Stomach (tissue), 9 donors: Measurements from ENCODE around the gene PSMB11. TPM values are rescaled to one million over a fixed set of nuclear protein-coding genes. Genes with fewer than 3 reads are reported as not detected.

ENCODE experiments used
- DNase-seq, 2 donors: peaks; one replicate each; pipeline versions ENCODE4 v3.0.0 to v3.0.0-alpha.2; 2013 to 2019
- H3K27ac ChIP-seq, 5 donors: fragments of 200-600 bp in 4 of 5; sonication (generic) in 4 of 5; one replicate each; pipeline ENCODE4 v1.5.1; 2013 to 2019; ENCODE audit warnings: mild to moderate bottlenecking in 1 of 5, moderate library complexity in 1 of 5
- H3K27me3 ChIP-seq, 3 donors: fragments of 200-600 bp; sonication (generic); one replicate each; pipeline ENCODE4 v1.5.1; 2017 to 2019; ENCODE audit warnings: mixed run types in 1 of 3
- H3K36me3 ChIP-seq, 4 donors: fragments of 200-600 bp; sonication (generic); 1 replicate in 3 of 4; 2 replicates in 1 of 4; pipeline ENCODE4 v1.5.1; 2016 to 2019
- H3K4me1 ChIP-seq, 4 donors: fragments of 200-600 bp; sonication (generic); one replicate each; pipeline ENCODE4 v1.5.1; 2016 to 2019
- H3K4me3 ChIP-seq, 4 donors: fragments of 200-600 bp; sonication (generic) in 3 of 4; one replicate each; pipeline ENCODE4 v1.5.1; 2016 to 2019; ENCODE audit warnings: mild to moderate bottlenecking in 1 of 4
- H3K9me3 ChIP-seq, 4 donors: fragments of 200-600 bp; sonication (generic); one replicate each; pipeline ENCODE4 v1.5.1; 2016 to 2019
- EP300 ChIP-seq: sonication (generic); formaldehyde crosslinking; IDR thresholded peaks from one replicate; pipeline ENCODE4 v1.6.1; 2017; ENCODE audit warnings: antibody characterized with exemption
- POLR2A ChIP-seq, 4 donors: fragments of 450-650 bp; IDR thresholded peaks; one replicate each; pipeline ENCODE4 v1.6.1; 2016; ENCODE audit warnings: antibody characterized with exemption in 4 of 4, control low read depth in 2 of 4, mild to moderate bottlenecking in 1 of 4, moderate library complexity in 1 of 4
- POLR2AphosphoS5 ChIP-seq, 3 donors: sonication (generic); formaldehyde crosslinking; IDR thresholded peaks; one replicate each; pipeline ENCODE4 v1.6.1; 2016; ENCODE audit warnings: antibody characterized with exemption in 3 of 3
- WGBS, 5 donors: extraction: QIAGEN DNeasy Blood & Tissue Kit in 3 of 5; methylation state at CpG; one replicate each; pipeline versions ENCODE4 v1.1.5 to v1.1.7; 2013 to 2018; 5-methylcytosine and 5-hydroxymethylcytosine counted together
- intact Hi-C: fragments of 100-400 bp; cut with DNase I; formaldehyde crosslinking; loops from one replicate; pipeline ENCODE4 v1.15.1; 2023; ENCODE audit warnings: low total_unique reads
- polyA plus RNA-seq, 3 donors: library from polyadenylated mRNA; stranded (reverse); fragments of 200-250 nt; gene quantifications; one replicate each; pipeline ENCODE4 v1.2.3, GENCODE V29; 2013
- total RNA-seq, 5 donors: library from RNA; depleted of rRNA; stranded (reverse); fragments of >200 nt; gene quantifications; one replicate each; pipeline versions ENCODE4 v1.1.0 to v1.2.3, GENCODE V29; 2014 to 2016
- TF ChIP-seq, protein P1 (sequence below), 7 experiments: fragments of 450-650 bp in 4 of 7; fragments of 200-600 bp in 3 of 7; sonication (generic) in 3 of 7; IDR thresholded peaks; one replicate each; pipeline ENCODE4 v1.5.1; 2016 to 2019; ENCODE audit warnings: antibody characterized with exemption in 7 of 7, control low read depth in 2 of 7, mild to moderate bottlenecking in 1 of 7
- donor health status: healthy with polysubstance abuse.
- donor health status: Bipolar disorder and iron deficiency.
- donor health status: healthy.

Gene PSMB11
- total and polyA plus RNA-seq, 8 donors, result not detected

DNA sequence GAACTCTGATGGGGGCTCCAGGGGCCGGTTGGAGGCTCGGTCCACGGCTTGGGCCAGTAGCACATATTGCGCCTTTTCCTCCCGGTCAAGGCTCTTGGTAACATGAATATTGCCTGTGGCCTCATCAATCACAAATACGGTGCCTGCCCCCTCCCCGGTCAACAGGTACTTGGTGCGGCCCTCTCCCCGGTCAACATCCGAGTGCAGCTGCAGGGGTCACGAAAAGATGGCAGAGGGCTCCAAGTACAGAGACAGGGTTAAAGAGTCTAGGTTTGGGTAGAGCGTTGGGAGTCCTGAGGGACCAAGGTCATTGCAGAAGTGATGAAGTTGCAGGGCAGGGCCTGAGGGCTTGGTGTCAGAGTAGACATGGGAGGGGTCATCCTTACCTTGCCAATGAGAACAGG lies 13.1 kb downstream of the PSMB11 start:
- H3K4me1 ChIP-seq, result peaks cover 12 to 30% (median 23%) of the 10 kb centered on the region in 4 donors
- no peak overlapping the region for H3K4me3 ChIP-seq
- 96 to 99% (median 97%) methylated on average over 11 to 12 of the region's 12 CpGs for WGBS, 5 donors
- peaks cover 15 to 18% (median 17%) of the 10 kb centered on the region in 4 donors for H3K36me3 ChIP-seq
- H3K27me3 ChIP-seq, result no peaks in the 10 kb centered on the region
- no peak for DNase-seq
- H3K27ac ChIP-seq, result no peak overlapping the region
- TF ChIP-seq EP300 (no peak), POLR2AphosphoS5 (IDR thresholded peaks at IDR 0.05) (no peak), POLR2A (IDR thresholded peaks at IDR 0.05) (no peak)
- TF ChIP-seq, protein P1, sequence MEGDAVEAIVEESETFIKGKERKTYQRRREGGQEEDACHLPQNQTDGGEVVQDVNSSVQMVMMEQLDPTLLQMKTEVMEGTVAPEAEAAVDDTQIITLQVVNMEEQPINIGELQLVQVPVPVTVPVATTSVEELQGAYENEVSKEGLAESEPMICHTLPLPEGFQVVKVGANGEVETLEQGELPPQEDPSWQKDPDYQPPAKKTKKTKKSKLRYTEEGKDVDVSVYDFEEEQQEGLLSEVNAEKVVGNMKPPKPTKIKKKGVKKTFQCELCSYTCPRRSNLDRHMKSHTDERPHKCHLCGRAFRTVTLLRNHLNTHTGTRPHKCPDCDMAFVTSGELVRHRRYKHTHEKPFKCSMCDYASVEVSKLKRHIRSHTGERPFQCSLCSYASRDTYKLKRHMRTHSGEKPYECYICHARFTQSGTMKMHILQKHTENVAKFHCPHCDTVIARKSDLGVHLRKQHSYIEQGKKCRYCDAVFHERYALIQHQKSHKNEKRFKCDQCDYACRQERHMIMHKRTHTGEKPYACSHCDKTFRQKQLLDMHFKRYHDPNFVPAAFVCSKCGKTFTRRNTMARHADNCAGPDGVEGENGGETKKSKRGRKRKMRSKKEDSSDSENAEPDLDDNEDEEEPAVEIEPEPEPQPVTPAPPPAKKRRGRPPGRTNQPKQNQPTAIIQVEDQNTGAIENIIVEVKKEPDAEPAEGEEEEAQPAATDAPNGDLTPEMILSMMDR (IDR thresholded peaks at IDR 0.05), result no peak
- no peaks in the 10 kb centered on the region for H3K9me3 ChIP-seq
- intact Hi-C loops, result no loop called here

- DNase-seq, result peak in 1 of 2 donors; percentile 70
- Histone ChIP-seq H3K9me3 (no peaks in the 10 kb centered on the region), H3K27me3 (no peaks in the 10 kb centered on the region), H3K4me3 (no peak overlapping the region), H3K4me1 (peaks cover 12 to 30% (median 23%) of the 10 kb centered on the region in 4 donors), H3K27ac (no peak overlapping the region), H3K36me3 (peaks cover 20 to 23% (median 22%) of the 10 kb centered on the region in 4 donors)
- intact Hi-C loops, result no loop called here
- TF ChIP-seq, protein P1 (IDR thresholded peaks at IDR 0.05), result no peak
- no peak for TF ChIP-seq POLR2AphosphoS5 (IDR thresholded peaks at IDR 0.05)
- 52 to 100% (median 66%) methylated on average over 1 to 6 of the region's 6 CpGs for WGBS, 5 donors
These were observed 13.7 kb downstream of the PSMB11 start for GRCh38 chr14:23055621-23056144.

DNA sequence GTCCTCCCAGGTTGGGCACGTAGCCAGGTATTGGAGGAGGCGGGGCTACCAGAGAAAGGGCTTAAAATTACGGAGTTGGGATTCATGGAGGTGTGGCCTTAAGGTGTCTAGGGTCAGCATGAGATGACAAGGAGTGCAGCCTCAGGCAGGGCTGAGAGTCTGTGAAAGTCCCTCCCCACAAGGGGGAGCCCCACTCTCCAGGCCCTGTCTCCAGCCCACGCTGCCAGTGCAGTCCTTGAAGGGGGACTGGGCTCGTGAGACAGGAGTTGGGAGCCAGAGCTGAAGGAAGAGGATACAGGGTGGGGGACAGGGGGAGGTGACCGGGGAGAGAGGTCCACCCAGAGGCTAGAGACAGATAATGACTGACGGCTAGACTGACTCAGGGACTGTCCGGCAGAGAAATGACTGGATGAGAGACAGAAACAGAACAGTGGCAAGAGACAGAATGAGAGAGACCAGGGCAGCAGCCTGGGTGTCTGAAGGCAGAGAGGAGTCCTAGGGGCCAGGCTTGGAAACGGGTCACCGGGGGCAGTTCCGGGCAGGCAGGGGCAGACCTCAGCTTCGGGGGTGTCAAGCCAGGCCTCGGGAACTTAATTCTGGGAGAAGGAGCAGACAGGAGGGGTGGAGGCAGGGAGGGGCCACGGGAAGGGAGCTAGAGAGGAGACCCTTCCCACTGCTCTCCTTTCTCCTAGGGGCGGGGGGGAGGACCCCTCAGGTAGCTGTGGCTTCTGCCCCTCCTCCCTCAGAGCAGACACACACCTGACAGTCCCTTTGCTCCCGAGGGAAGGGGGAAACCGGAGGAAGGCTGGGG lies 14.3 kb downstream of the PSMB11 start:
- peak; percentile 75 to 83 for DNase-seq
- WGBS, 5 donors, result 4 to 9% (median 7%) methylated on average over 16 to 17 of the region's 17 CpGs
- peak overlapping the region in 2 of 5 donors; percentile 54 to 79 for H3K27ac ChIP-seq
- TF ChIP-seq, protein P1 (IDR thresholded peaks at IDR 0.05), result peak in 5 of 7 experiments; percentile 42 to 72 (median 51)
- no peak for TF ChIP-seq EP300
- TF ChIP-seq POLR2AphosphoS5 (IDR thresholded peaks at IDR 0.05), result no peak
- intact Hi-C loops, result no loop called here
- no peaks in the 10 kb centered on the region for H3K9me3 ChIP-seq
- no peaks in the 10 kb centered on the region for H3K27me3 ChIP-seq
- peak overlapping the region; percentile 66 to 87 (median 76) for H3K4me3 ChIP-seq
- H3K36me3 ChIP-seq, result peaks cover 27 to 30% (median 29%) of the 10 kb centered on the region in 4 donors
- H3K4me1 ChIP-seq, result peaks cover 12 to 33% (median 23%) of the 10 kb centered on the region in 4 donors

- H3K36me3 ChIP-seq, result peaks cover 31 to 38% (median 37%) of the 10 kb centered on the region in 4 donors
- H3K27me3 ChIP-seq, result no peaks in the 10 kb centered on the region
- H3K27ac ChIP-seq, result peak within 1 kb of the TSS; percentile 33 to 80 (median 71)
- peak within 1 kb of the TSS; percentile 66 to 87 (median 76) for H3K4me3 ChIP-seq
- DNase-seq, result peak; percentile 80 to 93
- intact Hi-C loops, result no loop called here
- peaks cover 17 to 41% (median 26%) of the 10 kb centered on the region in 4 donors for H3K4me1 ChIP-seq
- 2 to 4% (median 3%) methylated on average over 37 to 65 of the region's 73 CpGs for WGBS, 5 donors
- TF ChIP-seq POLR2AphosphoS5 (IDR thresholded peaks at IDR 0.05) (no peak), POLR2A (IDR thresholded peaks at IDR 0.05) (no peak), EP300 (no peak)
- TF ChIP-seq, protein P1 (IDR thresholded peaks at IDR 0.05), result no peak
- H3K9me3 ChIP-seq, result no peaks in the 10 kb centered on the region
These were observed 15.1 kb downstream of the PSMB11 start, which contains the start of gene CDH24 for GRCh38 chr14:23056956-23057756. Gene CDH24 (minus strand): TSS chr14:23057520. CDS start chr14:23055733, 1,787 bp downstream.
